Fibroblast of villous mesenchyme (primary cell): ENCODE measurements around the gene LYRM4. TPM values are rescaled to one million over a fixed set of nuclear protein-coding genes. Genes with fewer than 3 reads are reported as not detected.
"Not testable (repeated sequence)": the region's sequence is repeated elsewhere in the genome, so short reads cannot be mapped to it uniquely, and the experiment has no call there.

Source experiments
- DNase-seq: peaks from one replicate; pipeline ENCODE4 v3.0.0-alpha.2; 2010; ENCODE audit warnings: low read depth
- H3K4me3 ChIP-seq: 2 replicates; pipeline ENCODE4 v1.5.1; 2011; ENCODE audit warnings: low read depth, mild to moderate bottlenecking, low read length
- CTCF ChIP-seq: IDR thresholded peaks from 2 replicates; pipeline ENCODE4 v1.5.1; 2012; ENCODE audit warnings: low read depth, mild to moderate bottlenecking, low read length; ENCODE audit not compliant: insufficient read depth
- small RNA-seq: library from RNA; depleted of rRNA; stranded (forward); fragments of <200 nt; gene quantifications from one replicate; pipeline ENCODE3, GENCODE V24; 2012
- total RNA-seq: library from RNA; depleted of rRNA; stranded (reverse); fragments of >200 nt; gene quantifications from 2 replicates; pipeline ENCODE4 v1.2.3, GENCODE V29; 2012

The LYRM4 gene
- total RNA-seq, 1 donor: 13.4 TPM

GRCh38 chr6:5066456-5067093 is 194.2 kb downstream of the LYRM4 start:
- H3K4me3 ChIP-seq: no peak overlapping the region
- DNase-seq: no peak
- no peak for TF ChIP-seq CTCF

DNA sequence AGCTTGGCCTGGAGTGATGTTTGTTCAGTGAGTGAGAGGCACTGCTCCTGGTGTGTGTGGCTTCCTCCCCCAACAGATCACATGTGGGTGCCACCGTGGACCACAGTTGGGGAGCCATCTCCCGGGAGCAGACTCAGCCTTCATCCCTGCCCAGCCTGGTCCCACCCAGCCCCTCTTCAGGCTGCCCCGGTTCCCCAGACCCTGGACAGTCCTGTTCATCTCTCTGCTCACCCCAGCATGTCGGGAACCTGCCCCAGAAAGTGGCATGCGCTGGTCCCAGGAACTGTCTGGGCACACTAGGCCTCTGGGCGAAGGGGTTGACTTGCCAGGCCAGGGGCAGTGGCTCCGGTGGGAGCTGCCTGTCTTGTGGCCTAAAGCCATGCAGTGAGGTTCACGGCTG is 197.1 kb downstream of the LYRM4 start:
- no peak for DNase-seq
- H3K4me3 ChIP-seq: no peak overlapping the region
- no peak for TF ChIP-seq CTCF

DNA sequence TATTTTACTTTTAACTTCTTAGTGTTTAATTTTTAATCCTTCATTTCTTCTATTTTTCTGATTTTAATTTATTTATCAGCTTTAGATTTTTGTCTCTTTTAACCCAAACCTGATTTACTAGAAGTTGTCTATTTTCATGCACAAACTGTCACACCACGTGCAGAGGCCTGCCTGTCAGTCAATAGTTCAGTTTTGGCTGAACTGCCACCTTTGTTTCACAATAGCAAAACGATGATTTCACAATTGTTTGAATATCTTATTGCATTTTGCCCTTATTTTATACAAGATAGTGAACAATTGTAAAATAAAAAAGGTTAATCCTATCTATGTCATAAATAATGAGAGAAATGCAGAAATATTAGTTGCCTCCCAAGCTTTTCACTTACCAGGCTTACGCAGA is 199.6 kb downstream of the LYRM4 start:
- no peak for DNase-seq
- no peak overlapping the region for H3K4me3 ChIP-seq
- TF ChIP-seq CTCF: no peak

DNA sequence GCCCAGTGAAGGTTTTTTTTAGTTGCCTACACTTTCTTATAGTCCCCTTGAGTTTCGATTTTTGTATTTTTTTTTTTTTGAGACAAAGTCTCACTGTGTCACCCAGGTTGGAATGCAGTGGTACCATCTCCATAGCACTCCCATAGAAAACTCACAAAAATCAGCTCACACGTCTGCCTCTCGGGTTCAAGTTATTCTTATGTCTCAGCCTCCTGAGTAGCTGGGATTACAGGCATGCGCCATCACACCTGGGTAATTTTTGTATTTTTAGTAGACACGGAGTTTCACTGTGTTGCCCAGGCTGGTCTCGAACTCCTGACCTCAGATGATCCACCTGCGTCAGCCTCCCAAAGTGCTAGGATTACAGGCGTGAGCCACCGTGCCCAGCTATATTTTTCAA is 200.3 kb downstream of the LYRM4 start:
- H3K4me3 ChIP-seq: not testable (repeated sequence)

GRCh38 chr6:5059036-5059896 is 201.5 kb downstream of the LYRM4 start:
- no peak overlapping the region for H3K4me3 ChIP-seq
- DNase-seq: no peak
- TF ChIP-seq CTCF: no peak

More for the DNA sequence above, 200.3 kb downstream of the LYRM4 start:
- not testable (repeated sequence) for DNase-seq

Small RNAs within 50 kb of the gene (small RNA-seq; reads per million reads assigned to genes)
- gene MIR3691: 0.38 reads per million

Other genes with a start within 250 kb of the LYRM4 start
- gene PPP1R3G, start 175.6 kb downstream of the LYRM4 start, total RNA-seq: 1.3 and 2.6 TPM in 2 replicates
- 23.2 and 29.8 TPM in 2 replicates for gene FARS2, start 563 bp upstream of the LYRM4 start, total RNA-seq